ENCODE measurements around the gene CMTM1.
"Not testable (repeated sequence)": the region's sequence is repeated elsewhere in the genome, so short reads cannot be mapped to it uniquely, and the experiment has no call there.

CMTM1 gene

DNA sequence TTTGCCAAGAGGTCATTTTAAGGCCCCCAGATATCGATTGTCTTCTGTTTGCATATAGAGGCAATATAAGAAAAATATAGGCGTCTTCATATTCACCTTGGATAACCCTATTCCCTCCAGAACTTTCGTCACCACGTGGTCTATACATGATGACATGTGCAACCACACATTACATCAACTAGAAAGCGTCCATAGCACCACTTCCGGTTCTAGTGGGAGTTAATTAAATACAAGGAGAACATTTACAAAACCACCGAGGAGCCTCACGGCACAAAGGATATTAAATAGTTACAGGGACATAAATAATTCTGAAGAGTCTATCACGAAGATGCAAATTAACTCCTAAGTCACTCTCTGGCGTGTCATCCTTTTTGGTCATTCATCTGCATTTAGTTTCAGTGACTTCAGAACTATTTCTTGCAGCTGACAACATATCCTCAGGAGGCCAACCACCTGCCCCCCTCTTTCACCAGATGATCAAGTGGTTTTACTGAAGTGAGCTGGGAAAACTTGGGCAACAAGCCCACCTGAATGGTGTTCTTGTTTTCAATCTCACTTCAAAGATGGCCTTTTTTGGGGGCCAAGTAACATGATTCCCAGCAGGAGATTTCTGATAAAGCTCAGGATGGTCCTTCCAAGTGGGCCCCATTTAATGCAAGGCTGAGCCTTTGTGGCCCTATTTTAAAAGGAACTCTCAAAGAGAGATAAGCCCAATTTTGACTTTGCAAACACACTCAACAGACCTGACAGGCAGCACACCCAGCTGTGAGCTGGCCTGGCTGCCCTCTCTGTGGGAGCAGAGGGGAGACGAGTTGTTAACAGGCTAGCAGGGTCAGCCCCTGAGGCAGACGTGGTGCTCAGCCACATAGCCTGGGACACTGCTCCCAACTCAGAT is 53.5 kb downstream of the CMTM1 start:
- TF ChIP-seq, protein P1, sequence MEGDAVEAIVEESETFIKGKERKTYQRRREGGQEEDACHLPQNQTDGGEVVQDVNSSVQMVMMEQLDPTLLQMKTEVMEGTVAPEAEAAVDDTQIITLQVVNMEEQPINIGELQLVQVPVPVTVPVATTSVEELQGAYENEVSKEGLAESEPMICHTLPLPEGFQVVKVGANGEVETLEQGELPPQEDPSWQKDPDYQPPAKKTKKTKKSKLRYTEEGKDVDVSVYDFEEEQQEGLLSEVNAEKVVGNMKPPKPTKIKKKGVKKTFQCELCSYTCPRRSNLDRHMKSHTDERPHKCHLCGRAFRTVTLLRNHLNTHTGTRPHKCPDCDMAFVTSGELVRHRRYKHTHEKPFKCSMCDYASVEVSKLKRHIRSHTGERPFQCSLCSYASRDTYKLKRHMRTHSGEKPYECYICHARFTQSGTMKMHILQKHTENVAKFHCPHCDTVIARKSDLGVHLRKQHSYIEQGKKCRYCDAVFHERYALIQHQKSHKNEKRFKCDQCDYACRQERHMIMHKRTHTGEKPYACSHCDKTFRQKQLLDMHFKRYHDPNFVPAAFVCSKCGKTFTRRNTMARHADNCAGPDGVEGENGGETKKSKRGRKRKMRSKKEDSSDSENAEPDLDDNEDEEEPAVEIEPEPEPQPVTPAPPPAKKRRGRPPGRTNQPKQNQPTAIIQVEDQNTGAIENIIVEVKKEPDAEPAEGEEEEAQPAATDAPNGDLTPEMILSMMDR (IDR thresholded peaks at IDR 0.05; ENCODE audit: low read depth, low read length) = no peak
- no peak overlapping the region for H3K4me3 ChIP-seq (ENCODE audit: low read depth, low read length)

DNA sequence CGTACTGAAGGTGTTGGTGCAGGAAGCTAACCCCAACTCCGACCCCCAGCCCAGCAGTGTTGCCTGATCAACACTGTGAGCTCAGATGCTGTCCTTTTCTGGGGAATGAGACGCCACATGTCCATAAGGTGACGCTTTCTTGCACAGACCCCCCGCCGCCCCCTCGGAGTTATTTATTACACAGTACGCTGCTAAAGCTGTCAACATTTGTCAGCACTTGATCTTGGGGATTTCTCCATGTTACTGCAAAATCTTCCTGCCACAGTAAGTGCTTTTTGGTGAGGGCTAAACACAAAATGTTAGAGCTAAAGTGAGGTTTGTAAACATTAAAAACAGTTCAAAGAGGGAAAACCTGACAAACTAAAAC is 54.2 kb downstream of the CMTM1 start:
- TF ChIP-seq, protein P1 (IDR thresholded peaks at IDR 0.05; ENCODE audit: low read depth, low read length) = no peak
- no peak overlapping the region for H3K4me3 ChIP-seq (ENCODE audit: low read depth, low read length)

DNA sequence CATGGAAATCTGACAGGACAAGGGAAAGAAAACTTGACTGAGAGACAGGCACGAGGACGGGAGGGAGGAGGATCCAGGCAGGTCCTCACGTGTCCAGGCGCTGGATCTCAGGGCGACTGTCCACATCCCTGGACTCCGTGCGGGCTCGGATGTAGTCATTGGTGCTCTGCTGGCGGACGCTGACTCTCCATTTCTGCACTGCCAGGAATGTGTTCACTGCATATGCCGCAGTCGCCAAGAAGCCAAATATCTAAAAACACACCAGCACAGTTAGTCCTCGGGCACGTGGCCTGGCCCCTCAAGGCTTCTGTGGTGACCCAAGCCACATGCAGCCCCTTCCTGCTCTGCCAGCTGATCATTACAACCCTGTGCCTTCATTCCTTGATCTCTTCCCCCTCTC is 55.7 kb downstream of the CMTM1 start:
- no peak overlapping the region for H3K4me3 ChIP-seq (ENCODE audit: low read depth, low read length)
- TF ChIP-seq, protein P1 (IDR thresholded peaks at IDR 0.05; ENCODE audit: low read depth, low read length) = no peak

DNA sequence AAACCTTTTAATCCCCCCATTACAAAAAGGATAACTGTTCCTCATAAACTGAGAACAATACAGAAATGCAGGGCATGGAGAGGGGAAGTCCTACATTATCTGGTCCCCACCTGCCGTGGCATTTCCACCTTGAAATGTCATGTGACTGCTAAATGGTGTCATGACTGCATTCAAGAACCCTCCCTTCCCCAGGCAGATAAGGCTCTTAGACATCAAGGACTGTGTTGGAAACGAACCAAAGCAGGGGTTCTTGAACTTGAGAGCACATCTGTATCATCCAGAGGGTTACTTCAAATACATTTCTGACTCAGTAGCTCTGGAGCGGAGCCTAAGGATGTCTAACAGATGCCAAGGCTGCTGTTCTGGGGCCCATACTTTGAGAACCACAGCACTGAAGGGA is 56.6 kb downstream of the CMTM1 start:
- TF ChIP-seq, protein P1 (IDR thresholded peaks at IDR 0.05; ENCODE audit: low read depth, low read length) = no peak
- no peak overlapping the region for H3K4me3 ChIP-seq (ENCODE audit: low read depth, low read length)

DNA sequence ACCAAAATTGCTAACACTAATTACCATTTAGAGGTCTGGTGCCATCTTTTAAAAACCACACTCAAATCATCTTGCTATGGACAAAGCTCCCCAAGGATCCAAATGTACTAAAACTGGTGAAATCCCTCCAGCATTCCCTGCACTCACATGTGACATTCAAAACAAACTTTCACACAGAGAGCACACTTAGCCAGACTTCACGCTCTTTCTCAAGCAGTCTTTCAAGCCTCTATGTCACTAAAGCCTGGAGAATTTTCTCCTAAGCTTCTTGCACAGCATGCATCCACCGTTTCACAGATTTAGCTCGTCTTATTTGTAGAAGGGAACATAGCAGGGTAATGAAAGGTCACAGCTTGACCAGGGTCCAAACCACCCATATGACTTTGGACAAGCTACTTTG is 57.5 kb downstream of the CMTM1 start:
- TF ChIP-seq, protein P1 (IDR thresholded peaks at IDR 0.05; ENCODE audit: low read depth, low read length) = no peak
- no peak overlapping the region for H3K4me3 ChIP-seq (ENCODE audit: low read depth, low read length)

DNA sequence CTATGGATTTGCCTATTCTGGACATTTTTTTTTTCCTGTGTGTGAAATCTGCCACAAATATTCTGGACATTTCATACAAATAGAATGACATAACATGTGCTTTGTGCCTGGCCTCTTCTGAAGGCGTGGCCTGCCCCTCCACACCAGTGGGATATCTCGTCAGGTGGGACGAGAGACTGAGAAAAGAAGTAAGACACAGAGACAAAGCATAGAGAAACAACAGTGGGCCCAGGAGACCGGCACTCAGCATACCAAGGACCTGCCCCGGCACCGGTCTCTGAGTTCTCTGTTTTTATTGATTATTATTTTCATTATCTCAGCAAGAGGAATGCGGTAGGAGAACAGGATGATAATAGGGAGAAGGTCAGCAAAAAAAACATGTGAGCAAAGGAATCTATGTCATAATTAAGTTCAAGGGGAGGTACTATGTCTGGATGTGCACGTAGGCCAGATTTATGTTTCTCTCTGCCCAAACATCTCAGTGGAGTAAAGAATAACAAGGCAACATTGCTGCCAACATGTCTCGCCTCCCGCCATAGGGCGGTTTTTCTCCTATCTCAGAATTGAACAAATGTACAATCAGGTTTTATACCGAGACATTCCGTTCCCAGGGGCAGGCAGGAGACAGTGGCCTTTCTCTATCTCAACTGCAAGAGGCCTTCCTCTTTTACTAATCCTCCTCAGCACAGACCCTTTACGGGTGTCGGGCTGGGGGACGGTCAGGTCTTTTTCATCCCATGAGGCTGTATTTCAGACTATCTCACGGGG is 61.6 kb downstream of the CMTM1 start:
- not testable (repeated sequence) for H3K4me3 ChIP-seq (ENCODE audit: low read depth, low read length)

All from WI38 (cell line).